ENCODE measurements around the gene TIMP4.

GRCh38 chr3:12194669-12195161 lies 36.0 kb upstream of the TIMP4 start:
- TF ChIP-seq CTCF (IDR thresholded peaks at IDR 0.05) (peak; percentile 67), ZFX (IDR thresholded peaks at IDR 0.05; ENCODE audit: borderline replicate concordance) (no peak)

Data from 22Rv1 (cell line).